Motor neuron (in vitro differentiated cells): Measurements from ENCODE around the gene MERTK. TPM values are rescaled to one million over a fixed set of nuclear protein-coding genes. Genes with fewer than 3 reads are reported as not detected.
"Not testable (repeated sequence)": the region's sequence is repeated elsewhere in the genome, so short reads cannot be mapped to it uniquely, and the experiment has no call there.

Source experiments
- ATAC-seq, 8 experiments: fragments of 200-7000 bp; cut with Tn5 transposase; replicated peaks in 6 of 8; 2 replicates each; pipeline ENCODE4 v1.8.0; 2021; ENCODE audit warnings: mild to moderate bottlenecking in 8 of 8, moderate library complexity in 8 of 8
- H3K27ac ChIP-seq, 2 donors: fragments of 250-450 bp; sonication (Bioruptor Pico); 2 replicates each; pipeline ENCODE4 v1.9.0; 2021; ENCODE audit warnings: antibody characterized with exemption in 2 of 2, mild to moderate bottlenecking in 2 of 2, moderate library complexity in 1 of 2
- H3K4me1 ChIP-seq, 2 donors: fragments of 250-450 bp; sonication (Bioruptor Pico); replicated peaks in 1 of 2; 2 replicates each; pipeline ENCODE4 v1.6.1; 2021; ENCODE audit warnings: antibody characterized with exemption in 2 of 2, mild to moderate bottlenecking in 2 of 2, moderate library complexity in 1 of 2
- H3K4me3 ChIP-seq, 5 donors: fragments of 250-450 bp; sonication (Bioruptor Pico); 2 replicates each; pipeline ENCODE4 v1.9.0; 2021; ENCODE audit warnings: antibody characterized with exemption in 5 of 5, mild to moderate bottlenecking in 5 of 5, moderate library complexity in 4 of 5
- WGBS, 10 experiments: fragments of 450-650 bp; shearing (Covaris generic); methylation state at CpG; one replicate each; pipeline ENCODE4 v1.0.0; 2022; 5-methylcytosine and 5-hydroxymethylcytosine counted together
- in situ Hi-C, 9 experiments: fragments of 400-800 bp; cut with MboI; loops; one replicate each; pipeline ENCODE4 v1.15.0; 2021; ENCODE audit warnings: low sequenced_read_pairs in 9 of 9, low pct_unique_long_range_greater_than_20kb in 2 of 9; ENCODE audit not compliant: unreplicated experiment in 9 of 9
- total RNA-seq, 8 experiments: library from RNA; unstranded; fragments of 300-600 nt; gene quantifications; 2 replicates each; pipeline versions ENCODE4 v1.2.3 to v1.2.4, GENCODE V29; 2022

MERTK gene
- total RNA-seq, 8 experiments from 2014 or later = 1.8 to 20.3 (median 2.9) TPM

GRCh38 chr2:112061840-112062239, 163.4 kb downstream of the MERTK start:
- no peak for ATAC-seq
- 83 to 100% (median 100%) methylated on average over 1 to 2 of the region's 2 CpGs; no CpG with 5 or more reads in 3 of the 10 experiments for WGBS, 10 experiments
- Histone ChIP-seq H3K4me1 (peaks cover 2 to 3% of the 10 kb centered on the region in 2 donors), H3K27ac (no peak overlapping the region), H3K4me3 (no peak overlapping the region)
- in situ Hi-C loops = loop anchor here in 1 of 9 experiments (25.0 kb wide), 1 partner anchor 425 kb away; the partner anchor contains the start of gene TTL

- H3K27ac ChIP-seq = no peak overlapping the region
- ATAC-seq = no peak
- no peak overlapping the region for H3K4me3 ChIP-seq
- WGBS, 10 experiments = 80 to 100% (median 100%) methylated on average over 1 of the region's 1 CpG; no CpG with 5 or more reads in 3 of the 10 experiments
- in situ Hi-C loops = loop anchor here in 1 of 9 experiments (25.0 kb wide), 1 partner anchor 424 kb away; the partner anchor contains the start of gene TTL
- no peaks in the 10 kb centered on the region for H3K4me1 ChIP-seq
Observed at GRCh38 chr2:112062894-112063293, 164.5 kb downstream of the MERTK start.

GRCh38 chr2:112065486-112065885, 167.1 kb downstream of the MERTK start:
- in situ Hi-C loops = loop anchor here in 1 of 9 experiments (25.0 kb wide), 1 partner anchor 422 kb away; the partner anchor contains the start of gene TTL
- peak in 1 of 8 experiments; percentile 45 for ATAC-seq
- 28 to 100% (median 85%) methylated on average over 1 to 5 of the region's 5 CpGs; no CpG with 5 or more reads in 3 of the 10 experiments for WGBS, 10 experiments

GRCh38 chr2:112065966-112066365, 167.6 kb downstream of the MERTK start:
- WGBS, 10 experiments = 0 to 75% (median 44%) methylated on average over 1 of the region's 1 CpG; no CpG with 5 or more reads in 1 of the 10 experiments
- Histone ChIP-seq H3K4me1 (no peaks in the 10 kb centered on the region), H3K4me3 (no peak overlapping the region), H3K27ac (no peak overlapping the region)
- peak in 2 of 8 experiments; percentile 89 to 94 for ATAC-seq
- in situ Hi-C loops = loop anchor here in 1 of 9 experiments (25.0 kb wide), 1 partner anchor 421 kb away; the partner anchor contains the start of gene TTL

More at GRCh38 chr2:112065486-112065885, 167.1 kb downstream of the MERTK start:
- Histone ChIP-seq H3K4me3 (no peak overlapping the region), H3K27ac (no peak overlapping the region), H3K4me1 (no peaks in the 10 kb centered on the region)

GRCh38 chr2:112069794-112070193, 171.4 kb downstream of the MERTK start:
- H3K4me3 ChIP-seq, H3K4me1 ChIP-seq, ATAC-seq, H3K27ac ChIP-seq: not testable (repeated sequence)
- in situ Hi-C loops = loop anchor here in 1 of 9 experiments (25.0 kb wide), 1 partner anchor 418 kb away; the partner anchor contains the start of gene TTL

- 82 to 100% (median 100%) methylated on average over 1 to 3 of the region's 3 CpGs for WGBS, 10 experiments
- in situ Hi-C loops = loop anchor here in 1 of 9 experiments (25.0 kb wide), 1 partner anchor 413 kb away; the partner anchor contains the start of gene TTL
- H3K4me1 ChIP-seq = no peaks in the 10 kb centered on the region
- no peak overlapping the region for H3K4me3 ChIP-seq
- no peak for ATAC-seq
- H3K27ac ChIP-seq = no peak overlapping the region
Observed at GRCh38 chr2:112073875-112074274, 175.5 kb downstream of the MERTK start.

- in situ Hi-C loops = loop anchor here in 1 of 9 experiments (25.0 kb wide), 1 partner anchor 413 kb away; the partner anchor contains the start of gene TTL
- WGBS, 10 experiments = 41 to 100% (median 93%) methylated on average over 1 of the region's 1 CpG
- no peak overlapping the region for H3K27ac ChIP-seq
- no peaks in the 10 kb centered on the region for H3K4me1 ChIP-seq
- no peak overlapping the region for H3K4me3 ChIP-seq
- ATAC-seq = no peak
Observed at GRCh38 chr2:112074506-112074905, 176.1 kb downstream of the MERTK start.

GRCh38 chr2:112075490-112076260, 177.3 kb downstream of the MERTK start:
- H3K4me3 ChIP-seq = no peak overlapping the region
- ATAC-seq = peak in 2 of 8 experiments; percentile 28 to 58
- H3K27ac ChIP-seq = no peak overlapping the region
- in situ Hi-C loops = no loop called here
- no peaks in the 10 kb centered on the region for H3K4me1 ChIP-seq
- 17 to 100% (median 88%) methylated on average over 1 to 8 of the region's 8 CpGs for WGBS, 10 experiments

- no peak overlapping the region for H3K27ac ChIP-seq
- no peaks in the 10 kb centered on the region for H3K4me1 ChIP-seq
- WGBS, 10 experiments = 29 to 100% (median 60%) methylated on average over 1 of the region's 1 CpG; no CpG with 5 or more reads in 7 of the 10 experiments
- H3K4me3 ChIP-seq = no peak overlapping the region
- ATAC-seq = peak in 3 of 8 experiments; percentile 50 to 86 (median 74)
- in situ Hi-C loops = no loop called here
Observed at GRCh38 chr2:112077814-112078213, 179.4 kb downstream of the MERTK start.

Other genes starting within 250 kb of the MERTK start
- gene ANAPC1, start 14.4 kb upstream of the MERTK start, total RNA-seq = 10 to 100 TPM; 21.7 to 59.3 (median 33.1) TPM
- 10 to 100 TPM in 6 of 8 experiments, 1 to 10 TPM in 2; 7.8 to 18.6 (median 15.5) TPM for gene TMEM87B, start 156.7 kb downstream of the MERTK start, total RNA-seq
- gene FBLN7, start 239.8 kb downstream of the MERTK start, total RNA-seq = 1 to 10 TPM in 4 of 8 experiments, under 1 TPM in 4; 0.13 to 5.0 (median 0.73) TPM